ENCODE results near the gene CCDC142. TPM values are rescaled to one million over a fixed set of nuclear protein-coding genes. Genes with fewer than 3 reads are reported as not detected.

CCDC142 gene
- total and polyA plus RNA-seq, 4 donors, result 5.5 to 25.5 (median 13.0) TPM

- no peak for TF ChIP-seq CTCF (IDR thresholded peaks at IDR 0.05; ENCODE audit: control extremely low read depth, extremely low read depth)
- Histone ChIP-seq H3K36me3 (ENCODE audit: control insufficient read depth in 4 of 4, insufficient read depth in 4 of 4, low read length in 4 of 4) (peaks cover 20 to 48% (median 39%) of the 10 kb centered on the region in 4 donors), H3K27ac (ENCODE audit: low read depth in 1 of 2, low read length in 1 of 2) (no peak overlapping the region), H3K9ac (ENCODE audit: insufficient read depth in 1 of 2, low read length in 2 of 2) (no peak overlapping the region), H3K9me3 (ENCODE audit: control insufficient read depth in 4 of 4, insufficient read depth in 3 of 4, low read length in 3 of 4) (no peaks in the 10 kb centered on the region), H3K4me3 (no peak overlapping the region), H3K4me1 (ENCODE audit: control insufficient read depth in 5 of 5, insufficient read depth in 5 of 5, low read length in 5 of 5) (no peaks in the 10 kb centered on the region), H3K27me3 (ENCODE audit: control insufficient read depth in 3 of 3, insufficient read depth in 3 of 3, low read length in 2 of 3) (no peaks in the 10 kb centered on the region)
- ATAC-seq (ENCODE audit: insufficient read depth, low FRiP score), result no peak
- WGBS, 2 donors, result 90 to 92% methylated on average over 18 of the region's 18 CpGs
- no peak for DNase-seq
Measured at GRCh38 chr2:74429487-74430451, 53.0 kb downstream of the CCDC142 start.

GRCh38 chr2:74428675-74429074, 54.1 kb downstream of the CCDC142 start:
- TF ChIP-seq CTCF (IDR thresholded peaks at IDR 0.05; ENCODE audit: control extremely low read depth, extremely low read depth), result no peak
- Histone ChIP-seq H3K27me3 (ENCODE audit: control insufficient read depth in 3 of 3, insufficient read depth in 3 of 3, low read length in 2 of 3) (no peaks in the 10 kb centered on the region), H3K4me3 (no peak overlapping the region), H3K36me3 (ENCODE audit: control insufficient read depth in 4 of 4, insufficient read depth in 4 of 4, low read length in 4 of 4) (peaks cover 20 to 45% (median 39%) of the 10 kb centered on the region in 4 donors), H3K4me1 (ENCODE audit: control insufficient read depth in 5 of 5, insufficient read depth in 5 of 5, low read length in 5 of 5) (no peaks in the 10 kb centered on the region), H3K27ac (ENCODE audit: low read depth in 1 of 2, low read length in 1 of 2) (no peak overlapping the region), H3K9me3 (ENCODE audit: control insufficient read depth in 4 of 4, insufficient read depth in 3 of 4, low read length in 3 of 4) (no peaks in the 10 kb centered on the region), H3K9ac (ENCODE audit: insufficient read depth in 1 of 2, low read length in 2 of 2) (no peak overlapping the region)
- ATAC-seq (ENCODE audit: insufficient read depth, low FRiP score) (no peak), DNase-seq (no peak)
- 91 to 92% methylated on average over 5 of the region's 5 CpGs for WGBS, 2 donors

GRCh38 chr2:74427551-74427950, 55.2 kb downstream of the CCDC142 start:
- no peak for ATAC-seq (ENCODE audit: insufficient read depth, low FRiP score)
- Histone ChIP-seq H3K36me3 (ENCODE audit: control insufficient read depth in 4 of 4, insufficient read depth in 4 of 4, low read length in 4 of 4) (peaks cover 20 to 44% (median 39%) of the 10 kb centered on the region in 4 donors), H3K4me3 (no peak overlapping the region), H3K9me3 (ENCODE audit: control insufficient read depth in 4 of 4, insufficient read depth in 3 of 4, low read length in 3 of 4) (no peaks in the 10 kb centered on the region), H3K27me3 (ENCODE audit: control insufficient read depth in 3 of 3, insufficient read depth in 3 of 3, low read length in 2 of 3) (no peaks in the 10 kb centered on the region), H3K27ac (ENCODE audit: low read depth in 1 of 2, low read length in 1 of 2) (no peak overlapping the region), H3K9ac (ENCODE audit: insufficient read depth in 1 of 2, low read length in 2 of 2) (no peak overlapping the region), H3K4me1 (ENCODE audit: control insufficient read depth in 5 of 5, insufficient read depth in 5 of 5, low read length in 5 of 5) (no peaks in the 10 kb centered on the region)
- WGBS, 2 donors, result 88 to 89% methylated on average over 3 of the region's 3 CpGs
- no peak for DNase-seq
- no peak for TF ChIP-seq CTCF (IDR thresholded peaks at IDR 0.05; ENCODE audit: control extremely low read depth, extremely low read depth)

Data from lung (tissue), 12 donors.